GM19395 (cell line): ENCODE measurements around the gene CLEC4G.
"Not testable (repeated sequence)": the region's sequence is repeated elsewhere in the genome, so short reads cannot be mapped to it uniquely, and the experiment has no call there.

Source experiments
- ATAC-seq: cut with Tn5 transposase; IDR thresholded peaks from one replicate; pipeline ENCODE4 v1.9.1; 2021; ENCODE audit warnings: mild to moderate bottlenecking, moderate library complexity; ENCODE audit not compliant: unreplicated experiment

CLEC4G gene

DNA sequence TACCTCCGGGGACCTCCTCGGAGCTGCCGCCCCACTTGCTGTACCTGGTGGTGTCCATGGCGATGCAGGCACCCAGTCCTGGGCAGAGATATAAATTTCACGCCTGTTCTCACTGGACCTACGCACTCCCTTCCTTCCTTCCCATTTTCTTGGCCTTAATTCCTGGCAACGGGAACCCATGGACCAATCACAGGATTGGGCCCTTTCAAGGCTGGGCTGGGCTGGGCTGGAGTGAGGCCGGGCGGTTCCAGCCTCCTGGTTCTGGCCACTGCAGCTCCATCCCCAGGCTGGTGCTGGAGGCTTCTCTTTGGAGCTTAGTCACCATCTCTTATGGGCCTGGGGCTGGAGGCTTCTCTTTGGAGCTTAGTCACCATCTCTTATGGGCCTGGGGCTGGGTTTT is at the start of gene CLEC4G:
Gene CLEC4G (minus strand): TSS at position 66 of the 400 bp plus-strand sequence. CDS start 8 bp downstream, at position 58.
- no peak for ATAC-seq

GRCh38 chr19:7781157-7781556 is 49.2 kb upstream of the CLEC4G start:
- ATAC-seq = no peak

- no peak for ATAC-seq
Measured at GRCh38 chr19:7779631-7780486, 47.9 kb upstream of the CLEC4G start.

GRCh38 chr19:7778081-7778480 is 46.2 kb upstream of the CLEC4G start:
- no peak for ATAC-seq

GRCh38 chr19:7775761-7776160 is 43.9 kb upstream of the CLEC4G start:
- ATAC-seq = no peak

DNA sequence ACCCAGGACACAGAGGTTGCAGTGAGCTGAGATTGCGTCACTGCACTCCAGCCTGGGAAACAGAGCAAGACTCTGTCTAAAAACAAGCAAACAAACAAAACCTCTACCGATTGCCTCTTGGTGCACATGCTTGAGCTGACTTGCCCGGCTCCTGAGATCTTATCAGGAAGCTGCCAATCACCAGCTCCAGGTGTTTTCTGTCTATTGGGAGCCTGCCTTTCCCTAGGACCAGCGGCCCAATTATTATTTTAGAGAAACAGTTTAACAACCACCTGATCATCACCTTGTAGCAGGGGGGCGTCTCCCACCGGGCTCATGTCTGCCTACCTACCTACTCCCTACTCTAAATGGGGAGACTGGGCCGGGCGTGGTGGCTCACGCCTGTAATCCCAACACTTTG is 41.9 kb upstream of the CLEC4G start:
- ATAC-seq = no peak

DNA sequence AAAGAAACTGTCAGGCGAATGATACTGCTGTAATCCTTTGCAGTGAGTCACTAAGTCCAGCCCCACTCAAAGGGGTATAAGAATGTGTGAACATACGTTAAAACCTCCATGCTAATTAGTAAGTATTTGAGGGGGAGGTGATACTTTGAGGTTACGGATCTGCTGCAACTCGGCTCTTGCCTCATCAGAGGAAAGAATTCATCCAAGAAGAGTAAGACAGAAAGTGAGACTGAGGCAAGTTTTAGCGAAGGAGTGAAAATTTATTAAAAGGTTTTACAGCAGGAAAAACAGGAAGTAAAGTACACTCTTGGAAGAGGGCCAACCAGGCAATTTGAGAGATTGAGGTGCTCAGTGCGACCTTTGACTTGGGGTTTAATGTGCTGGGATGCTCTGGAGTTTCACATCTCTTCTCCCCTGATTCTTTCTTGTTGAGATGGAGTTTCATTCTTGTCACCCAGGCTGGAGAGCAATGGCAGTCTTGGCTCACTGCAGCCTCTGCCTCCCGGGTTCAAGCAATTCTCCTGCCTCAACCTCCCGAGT is 40.9 kb upstream of the CLEC4G start:
- no peak for ATAC-seq

DNA sequence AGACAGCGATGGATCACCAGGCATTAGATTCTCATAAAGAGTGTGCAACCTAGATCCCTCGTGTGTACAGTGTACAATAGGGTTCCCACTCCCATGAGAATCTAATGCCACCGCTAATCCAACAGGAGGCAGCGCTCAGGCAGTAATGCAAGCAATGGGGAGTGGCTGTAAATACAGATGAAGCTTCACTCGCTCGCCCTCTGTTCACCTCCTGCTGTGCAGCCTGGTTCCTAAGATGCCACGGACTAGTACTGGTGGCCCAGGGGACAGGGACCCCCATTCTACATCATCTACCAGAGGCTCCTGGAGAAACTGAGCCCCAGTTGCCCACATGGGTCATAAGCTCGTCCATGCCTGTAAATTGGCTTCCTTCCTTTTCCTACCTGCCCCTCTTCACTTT is 39.2 kb upstream of the CLEC4G start:
- ATAC-seq = no peak

- no peak for ATAC-seq
Measured at GRCh38 chr19:7769171-7769570, 37.3 kb upstream of the CLEC4G start.

- no peak for ATAC-seq
Measured at GRCh38 chr19:7767487-7767886, 35.6 kb upstream of the CLEC4G start.

- no peak for ATAC-seq
Measured at GRCh38 chr19:7766535-7766934, 34.6 kb upstream of the CLEC4G start.

GRCh38 chr19:7765043-7765442 is 33.1 kb upstream of the CLEC4G start:
- not testable (repeated sequence) for ATAC-seq

- not testable (repeated sequence) for ATAC-seq
Measured at GRCh38 chr19:7764157-7764556, 32.2 kb upstream of the CLEC4G start.

GRCh38 chr19:7763696-7764095 is 31.8 kb upstream of the CLEC4G start:
- ATAC-seq = no peak

- no peak for ATAC-seq
Measured at GRCh38 chr19:7762719-7763293, 30.9 kb upstream of the CLEC4G start, which contains the start of gene CLEC4M. TSS of gene CLEC4M (plus strand) at chr19:7763243. CDS start at chr19:7763267, 24 bp downstream.

- no peak for ATAC-seq
Measured at GRCh38 chr19:7759156-7759555, 27.2 kb upstream of the CLEC4G start.

- ATAC-seq = no peak
Measured at GRCh38 chr19:7757358-7757757, 25.4 kb upstream of the CLEC4G start.

GRCh38 chr19:7756258-7756657 is 24.3 kb upstream of the CLEC4G start:
- ATAC-seq = no peak

DNA sequence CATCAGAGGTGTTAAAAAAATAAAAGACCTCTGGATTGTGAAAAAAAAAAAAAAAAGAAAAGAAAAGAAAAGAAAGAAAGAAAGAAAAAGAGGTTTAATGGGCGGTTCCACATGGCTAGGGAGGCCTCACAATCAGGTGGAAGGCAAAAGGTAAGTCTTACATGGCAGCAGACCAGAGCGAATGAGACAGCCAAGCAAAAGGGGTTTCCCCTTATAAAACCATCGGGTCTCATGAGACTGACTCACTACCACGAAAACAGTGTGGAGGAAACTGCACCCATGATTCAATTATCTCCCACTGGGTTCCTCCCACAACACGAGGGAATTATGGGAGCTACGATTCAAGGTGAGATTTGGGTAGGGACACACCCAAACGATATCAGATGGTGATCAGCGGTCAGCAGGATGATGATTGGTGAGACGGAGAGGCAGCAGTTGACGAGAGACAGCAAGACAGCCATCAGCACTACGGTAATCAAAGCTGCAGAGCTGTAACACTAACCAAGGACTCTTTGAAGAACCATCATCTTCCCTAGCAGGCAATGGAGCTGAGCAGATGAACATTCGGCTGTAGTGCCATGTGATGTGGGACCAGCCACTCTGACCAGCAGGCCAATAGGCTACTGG is 19.4 kb upstream of the CLEC4G start:
- no peak for ATAC-seq

DNA sequence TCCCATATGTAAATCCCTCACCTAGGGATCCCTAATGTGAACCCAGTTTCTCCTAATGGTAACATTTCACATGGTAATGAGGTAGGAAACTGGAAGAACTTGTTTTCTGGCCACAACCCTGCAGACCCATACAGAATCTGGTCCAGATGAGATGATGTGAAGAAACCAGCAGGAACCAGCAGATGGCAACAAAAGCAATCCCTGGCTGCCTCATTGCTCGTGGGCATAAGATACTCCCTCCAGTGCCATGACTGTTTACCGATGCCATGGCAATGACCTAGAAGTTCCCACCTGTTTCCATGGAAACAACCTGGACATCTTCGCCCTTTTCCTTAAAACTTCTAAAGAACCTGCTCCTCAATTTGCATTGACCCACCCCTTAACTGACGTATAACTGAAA is 16.8 kb upstream of the CLEC4G start:
- ATAC-seq = no peak

- ATAC-seq = no peak
Measured at GRCh38 chr19:7748171-7748570, 16.3 kb upstream of the CLEC4G start.
